HepG2 (cell line): ENCODE data around the gene RAB1B. TPM values are rescaled to one million over a fixed set of nuclear protein-coding genes. Genes with fewer than 3 reads are reported as not detected.

Experiments
- ADNP ChIP-seq: sonication (generic); formaldehyde crosslinking; IDR thresholded peaks from 2 replicates; pipeline ENCODE4 v1.4.0; 2020; ENCODE audit warnings: missing genetic modification reagents
- ARID2 ChIP-seq: sonication (generic); formaldehyde crosslinking; IDR thresholded peaks from 2 replicates; pipeline ENCODE4 v1.8.1; 2022; ENCODE audit warnings: mild to moderate bottlenecking, missing genetic modification reagents, borderline replicate concordance
- BRF2 ChIP-seq: sonication (generic); formaldehyde crosslinking; IDR thresholded peaks from 2 replicates; pipeline ENCODE4 v1.8.1; 2022; ENCODE audit warnings: mild to moderate bottlenecking, missing genetic modification reagents
- IKZF1 ChIP-seq: fragments of 450-650 bp; IDR thresholded peaks from 2 replicates; pipeline ENCODE4 v1.7.1; 2016
- KDM5B ChIP-seq: sonication (generic); formaldehyde crosslinking; IDR thresholded peaks from 2 replicates; pipeline ENCODE4 v1.4.0; 2020; ENCODE audit warnings: missing genetic modification reagents, mild to moderate bottlenecking, borderline replicate concordance
- MZF1 ChIP-seq: sonication (generic); formaldehyde crosslinking; IDR thresholded peaks from 2 replicates; pipeline ENCODE4 v1.8.1; 2023; ENCODE audit warnings: mild to moderate bottlenecking, missing genetic modification reagents, borderline replicate concordance
- NBN ChIP-seq: fragments of 450-650 bp; conservative IDR thresholded peaks from 2 replicates; pipeline ENCODE4 v1.6.1; 2017
- NFKB2 ChIP-seq: sonication (generic); formaldehyde crosslinking; IDR thresholded peaks from 2 replicates; pipeline ENCODE4 v1.4.0; 2020; ENCODE audit warnings: missing genetic modification reagents, borderline replicate concordance
- SP140L ChIP-seq: sonication (generic); formaldehyde crosslinking; IDR thresholded peaks from 2 replicates; pipeline ENCODE4 v1.4.0; 2020; ENCODE audit warnings: missing genetic modification reagents, borderline replicate concordance
- ZBTB21 ChIP-seq: sonication (generic); formaldehyde crosslinking; IDR thresholded peaks from 2 replicates; pipeline ENCODE4 v1.4.0; 2020; ENCODE audit warnings: missing genetic modification reagents
- ZNF138 ChIP-seq: sonication (generic); formaldehyde crosslinking; IDR thresholded peaks from 2 replicates; pipeline ENCODE4 v1.5.0; 2020; ENCODE audit warnings: mild to moderate bottlenecking, low read depth, missing genetic modification reagents
- ZNF441 ChIP-seq: sonication (generic); formaldehyde crosslinking; IDR thresholded peaks from 2 replicates; pipeline ENCODE4 v1.7.0; 2021; ENCODE audit warnings: missing genetic modification reagents, borderline replicate concordance
- ZNF563 ChIP-seq: sonication (generic); formaldehyde crosslinking; IDR thresholded peaks from 2 replicates; pipeline ENCODE4 v1.8.0; 2022; ENCODE audit warnings: mild to moderate bottlenecking, moderate library complexity, missing genetic modification reagents
- polyA plus RNA-seq, 8 experiments: library from polyadenylated mRNA; depleted of rRNA in 3 of 8; stranded (reverse) in 7 of 8; unstranded in 1 of 8; fragments of >200 nt; fragmentation: Illumina TruSeq in 4 of 8; extraction: Trizol in 4 of 8; gene quantifications; 2 replicates each; pipeline versions ENCODE4 v1.2.1 to v1.2.3, GENCODE V29; 2011 to 2016; ENCODE audit warnings: low read depth in 4 of 8, missing spikeins in 1 of 8, mixed read lengths in 1 of 8; ENCODE audit not compliant: insufficient read depth in 1 of 8
- total RNA-seq, 5 experiments: library from RNA; depleted of rRNA; stranded (reverse); fragments of >200 nt; fragmentation: Illumina TruSeq; extraction: Trizol; gene quantifications; 2 replicates each; pipeline ENCODE4 v1.2.3, GENCODE V29; 2016; ENCODE audit warnings: low read depth in 1 of 5
- TF ChIP-seq, protein P1 (sequence below), 2 experiments: fragments of 450-650 bp in 1 of 2; sonication (generic) in 1 of 2; formaldehyde crosslinking in 1 of 2; IDR thresholded peaks; 2 replicates each; pipeline versions ENCODE4 v1.6.1 to v1.8.0; 2016 to 2022; ENCODE audit warnings: antibody characterized with exemption in 1 of 2, mild to moderate bottlenecking in 1 of 2, missing genetic modification reagents in 1 of 2
- TF ChIP-seq, protein P2 (sequence below): sonication (generic); formaldehyde crosslinking; IDR thresholded peaks from 2 replicates; pipeline ENCODE4 v1.8.0; 2022; ENCODE audit warnings: missing genetic modification reagents, low read depth, mild to moderate bottlenecking, borderline replicate concordance
- TF ChIP-seq, protein P3 (sequence below): sonication (generic); formaldehyde crosslinking; IDR thresholded peaks from 2 replicates; pipeline ENCODE4 v1.9.0; 2021; ENCODE audit warnings: missing genetic modification reagents, borderline replicate concordance

RAB1B gene
- total and polyA plus RNA-seq, 2 of the 13 experiments (the other 11 are each of a cell fraction or from before 2014, with no cell fraction given): 77.9 to 87.9 TPM

DNA sequence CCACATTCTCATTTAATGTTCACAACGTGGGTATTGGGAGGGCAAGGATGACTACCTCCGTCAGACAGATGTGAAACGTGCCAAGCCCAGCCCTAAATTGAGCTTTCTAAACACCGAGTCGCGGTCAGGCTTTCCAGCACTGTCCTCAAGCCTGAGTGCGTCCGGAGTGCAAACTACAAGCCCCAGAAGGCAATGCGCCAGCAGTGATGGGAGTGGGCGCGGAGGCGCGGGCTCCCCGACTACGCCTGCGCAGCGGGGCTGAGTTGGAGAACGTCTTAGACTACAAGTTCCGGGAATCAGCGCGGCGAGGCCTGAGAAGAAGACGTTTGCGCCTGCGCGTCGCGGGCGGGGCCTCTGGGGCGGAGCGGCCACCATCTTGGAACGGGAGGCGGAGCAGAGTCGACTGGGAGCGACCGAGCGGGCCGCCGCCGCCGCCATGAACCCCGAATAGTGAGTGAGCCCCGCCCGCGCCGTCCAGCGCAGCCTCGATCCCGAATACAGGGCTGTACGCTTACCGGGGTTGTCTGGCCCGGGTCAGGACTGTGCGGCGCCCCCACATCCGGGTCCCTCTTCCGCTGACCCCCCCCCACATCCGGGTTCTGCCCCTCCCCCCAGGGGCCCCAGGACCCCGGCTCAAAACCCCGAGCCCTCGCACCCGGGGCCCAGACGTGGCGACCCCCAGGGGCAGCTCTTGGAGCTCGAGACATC lies at the start of gene RAB1B (continued):
- TF ChIP-seq, protein P1, sequence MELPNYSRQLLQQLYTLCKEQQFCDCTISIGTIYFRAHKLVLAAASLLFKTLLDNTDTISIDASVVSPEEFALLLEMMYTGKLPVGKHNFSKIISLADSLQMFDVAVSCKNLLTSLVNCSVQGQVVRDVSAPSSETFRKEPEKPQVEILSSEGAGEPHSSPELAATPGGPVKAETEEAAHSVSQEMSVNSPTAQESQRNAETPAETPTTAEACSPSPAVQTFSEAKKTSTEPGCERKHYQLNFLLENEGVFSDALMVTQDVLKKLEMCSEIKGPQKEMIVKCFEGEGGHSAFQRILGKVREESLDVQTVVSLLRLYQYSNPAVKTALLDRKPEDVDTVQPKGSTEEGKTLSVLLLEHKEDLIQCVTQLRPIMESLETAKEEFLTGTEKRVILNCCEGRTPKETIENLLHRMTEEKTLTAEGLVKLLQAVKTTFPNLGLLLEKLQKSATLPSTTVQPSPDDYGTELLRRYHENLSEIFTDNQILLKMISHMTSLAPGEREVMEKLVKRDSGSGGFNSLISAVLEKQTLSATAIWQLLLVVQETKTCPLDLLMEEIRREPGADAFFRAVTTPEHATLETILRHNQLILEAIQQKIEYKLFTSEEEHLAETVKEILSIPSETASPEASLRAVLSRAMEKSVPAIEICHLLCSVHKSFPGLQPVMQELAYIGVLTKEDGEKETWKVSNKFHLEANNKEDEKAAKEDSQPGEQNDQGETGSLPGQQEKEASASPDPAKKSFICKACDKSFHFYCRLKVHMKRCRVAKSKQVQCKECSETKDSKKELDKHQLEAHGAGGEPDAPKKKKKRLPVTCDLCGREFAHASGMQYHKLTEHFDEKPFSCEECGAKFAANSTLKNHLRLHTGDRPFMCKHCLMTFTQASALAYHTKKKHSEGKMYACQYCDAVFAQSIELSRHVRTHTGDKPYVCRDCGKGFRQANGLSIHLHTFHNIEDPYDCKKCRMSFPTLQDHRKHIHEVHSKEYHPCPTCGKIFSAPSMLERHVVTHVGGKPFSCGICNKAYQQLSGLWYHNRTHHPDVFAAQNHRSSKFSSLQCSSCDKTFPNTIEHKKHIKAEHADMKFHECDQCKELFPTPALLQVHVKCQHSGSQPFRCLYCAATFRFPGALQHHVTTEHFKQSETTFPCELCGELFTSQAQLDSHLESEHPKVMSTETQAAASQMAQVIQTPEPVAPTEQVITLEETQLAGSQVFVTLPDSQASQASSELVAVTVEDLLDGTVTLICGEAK (IDR thresholded peaks at IDR 0.05): no peak
- TF ChIP-seq, protein P1 (CRISPR knock-in tag; IDR thresholded peaks at IDR 0.05): no peak; the same call in 1 of the 2 replicates
- no peak for TF ChIP-seq ZNF563 (CRISPR knock-in tag)
- TF ChIP-seq ZNF138: no peak
- TF ChIP-seq MZF1 (CRISPR knock-in tag): no peak
- TF ChIP-seq IKZF1: no peak
- TF ChIP-seq BRF2 (CRISPR knock-in tag): no peak
- TF ChIP-seq ZBTB21 (CRISPR knock-in tag): no peak
- no peak; the same call in 1 of the 2 replicates for TF ChIP-seq KDM5B (CRISPR knock-in tag)
- no peak for TF ChIP-seq NBN
- TF ChIP-seq ARID2 (CRISPR knock-in tag): no peak
- TF ChIP-seq ADNP (CRISPR knock-in tag): no peak
- no peak for TF ChIP-seq SP140L (CRISPR knock-in tag)
- TF ChIP-seq, protein P2, sequence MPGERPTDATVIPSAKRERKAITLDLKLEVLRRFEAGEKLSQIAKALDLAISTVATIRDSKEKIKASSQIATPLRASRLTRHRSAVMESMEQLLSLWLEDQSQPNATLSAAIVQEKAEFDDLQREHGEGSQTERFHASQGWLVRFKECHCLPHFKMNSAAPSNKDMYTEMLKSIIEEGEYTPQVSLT (CRISPR knock-in tag): no peak
- TF ChIP-seq, protein P3, sequence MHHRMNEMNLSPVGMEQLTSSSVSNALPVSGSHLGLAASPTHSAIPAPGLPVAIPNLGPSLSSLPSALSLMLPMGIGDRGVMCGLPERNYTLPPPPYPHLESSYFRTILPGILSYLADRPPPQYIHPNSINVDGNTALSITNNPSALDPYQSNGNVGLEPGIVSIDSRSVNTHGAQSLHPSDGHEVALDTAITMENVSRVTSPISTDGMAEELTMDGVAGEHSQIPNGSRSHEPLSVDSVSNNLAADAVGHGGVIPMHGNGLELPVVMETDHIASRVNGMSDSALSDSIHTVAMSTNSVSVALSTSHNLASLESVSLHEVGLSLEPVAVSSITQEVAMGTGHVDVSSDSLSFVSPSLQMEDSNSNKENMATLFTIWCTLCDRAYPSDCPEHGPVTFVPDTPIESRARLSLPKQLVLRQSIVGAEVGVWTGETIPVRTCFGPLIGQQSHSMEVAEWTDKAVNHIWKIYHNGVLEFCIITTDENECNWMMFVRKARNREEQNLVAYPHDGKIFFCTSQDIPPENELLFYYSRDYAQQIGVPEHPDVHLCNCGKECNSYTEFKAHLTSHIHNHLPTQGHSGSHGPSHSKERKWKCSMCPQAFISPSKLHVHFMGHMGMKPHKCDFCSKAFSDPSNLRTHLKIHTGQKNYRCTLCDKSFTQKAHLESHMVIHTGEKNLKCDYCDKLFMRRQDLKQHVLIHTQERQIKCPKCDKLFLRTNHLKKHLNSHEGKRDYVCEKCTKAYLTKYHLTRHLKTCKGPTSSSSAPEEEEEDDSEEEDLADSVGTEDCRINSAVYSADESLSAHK (CRISPR knock-in tag): no peak
- 0 out of 2 replicates have a peak, but pooled peaks have one; percentile 52 for TF ChIP-seq NFKB2 (CRISPR knock-in tag)
- no peak for TF ChIP-seq ZNF441 (CRISPR knock-in tag)
